Measurements from ENCODE around the gene IL32.

Gene IL32

GRCh38 chr16:3112881-3113574, 47.6 kb downstream of the IL32 start:
- peak; percentile 13 for DNase-seq (ENCODE audit: insufficient read length, low spot score)
- TF ChIP-seq CTCF (IDR thresholded peaks at IDR 0.05; ENCODE audit: insufficient read depth, missing control alignments), result no peak
- no peak for FAIRE-seq

GRCh38 chr16:3113765-3114479, 48.5 kb downstream of the IL32 start:
- TF ChIP-seq CTCF (IDR thresholded peaks at IDR 0.05; ENCODE audit: insufficient read depth, missing control alignments), result no peak
- FAIRE-seq, result no peak
- DNase-seq (ENCODE audit: insufficient read length, low spot score), result peak; percentile 39

GRCh38 chr16:3115003-3115402, 49.6 kb downstream of the IL32 start:
- FAIRE-seq, result no peak

GRCh38 chr16:3115561-3115960, 50.1 kb downstream of the IL32 start:
- no peak for TF ChIP-seq CTCF (IDR thresholded peaks at IDR 0.05; ENCODE audit: insufficient read depth, missing control alignments)
- DNase-seq (ENCODE audit: insufficient read length, low spot score) (peak; percentile 13), FAIRE-seq (no peak)

More at GRCh38 chr16:3115003-3115402, 49.6 kb downstream of the IL32 start:
- no peak for TF ChIP-seq CTCF (IDR thresholded peaks at IDR 0.05; ENCODE audit: insufficient read depth, missing control alignments)
- DNase-seq (ENCODE audit: insufficient read length, low spot score), result peak; percentile 26

- TF ChIP-seq CTCF (IDR thresholded peaks at IDR 0.05; ENCODE audit: insufficient read depth, missing control alignments), result no peak
- peak; percentile 6 for DNase-seq (ENCODE audit: insufficient read length, low spot score)
- FAIRE-seq, result no peak
Measured at GRCh38 chr16:3118204-3118790, 52.9 kb downstream of the IL32 start.

- FAIRE-seq (no peak), DNase-seq (ENCODE audit: insufficient read length, low spot score) (no peak)
- no peak for TF ChIP-seq CTCF (IDR thresholded peaks at IDR 0.05; ENCODE audit: insufficient read depth, missing control alignments)
Measured at GRCh38 chr16:3118846-3119245, 53.4 kb downstream of the IL32 start.
